Esophagus mucosa (tissue), 1 donor: Measurements from ENCODE around the gene TACC2. TPM values are rescaled to one million over a fixed set of nuclear protein-coding genes. Genes with fewer than 3 reads are reported as not detected.

Experiments
- ATAC-seq: fragments of 200-7000 bp; cut with Tn5 transposase; one replicate; pipeline ENCODE4 v1.9.1; 2020
- total RNA-seq: library from RNA; stranded (reverse); gene quantifications from one replicate; pipeline ENCODE4 v1.2.4, GENCODE V29; 2023
- donor health status: DM: yes; HTN: yes; CAD: no.

TACC2 gene
- total RNA-seq, 1 donor from 2014 or later = 90.0 TPM

GRCh38 chr10:122126763-122127659 is 138.0 kb downstream of the TACC2 start:
- peak; percentile 85 for ATAC-seq

GRCh38 chr10:122127943-122128342 is 139.0 kb downstream of the TACC2 start:
- ATAC-seq = no peak

GRCh38 chr10:122128357-122128756 is 139.4 kb downstream of the TACC2 start:
- ATAC-seq = no peak

GRCh38 chr10:122130474-122131110 is 141.6 kb downstream of the TACC2 start:
- no peak for ATAC-seq

- no peak for ATAC-seq
These were observed 143.4 kb downstream of the TACC2 start for GRCh38 chr10:122132331-122132755.

- no peak for ATAC-seq
These were observed 144.1 kb downstream of the TACC2 start for GRCh38 chr10:122132882-122133565.

GRCh38 chr10:122135251-122136025 is 146.5 kb downstream of the TACC2 start:
- no peak for ATAC-seq

- ATAC-seq = no peak
These were observed 150.1 kb downstream of the TACC2 start for GRCh38 chr10:122138831-122139625.

GRCh38 chr10:122139627-122140170 is 150.7 kb downstream of the TACC2 start:
- ATAC-seq = no peak

GRCh38 chr10:122140461-122140902 is 151.5 kb downstream of the TACC2 start:
- peak; percentile 7 for ATAC-seq

GRCh38 chr10:122140941-122141623 is 152.1 kb downstream of the TACC2 start:
- ATAC-seq = peak; percentile 75

GRCh38 chr10:122141821-122142640 is 153.1 kb downstream of the TACC2 start:
- no peak for ATAC-seq

GRCh38 chr10:122142641-122143237 is 153.8 kb downstream of the TACC2 start:
- peak; percentile 70 for ATAC-seq

GRCh38 chr10:122143238-122143841 is 154.4 kb downstream of the TACC2 start:
- peak; percentile 81 for ATAC-seq

GRCh38 chr10:122144199-122144598 is 155.2 kb downstream of the TACC2 start:
- ATAC-seq = no peak

- no peak for ATAC-seq
These were observed 156.2 kb downstream of the TACC2 start for GRCh38 chr10:122145113-122145512.

GRCh38 chr10:122147663-122148062 is 158.7 kb downstream of the TACC2 start:
- no peak for ATAC-seq

GRCh38 chr10:122148876-122149560 is 160.1 kb downstream of the TACC2 start:
- no peak for ATAC-seq
